ENCODE data around the gene TMEM95.

GRCh38 chr17:7322520-7323194 is 32.3 kb upstream of the TMEM95 start:
- no peak for TF ChIP-seq EZH2 (IDR thresholded peaks at IDR 0.05; ENCODE audit: low read length)
- TF ChIP-seq, protein P1, sequence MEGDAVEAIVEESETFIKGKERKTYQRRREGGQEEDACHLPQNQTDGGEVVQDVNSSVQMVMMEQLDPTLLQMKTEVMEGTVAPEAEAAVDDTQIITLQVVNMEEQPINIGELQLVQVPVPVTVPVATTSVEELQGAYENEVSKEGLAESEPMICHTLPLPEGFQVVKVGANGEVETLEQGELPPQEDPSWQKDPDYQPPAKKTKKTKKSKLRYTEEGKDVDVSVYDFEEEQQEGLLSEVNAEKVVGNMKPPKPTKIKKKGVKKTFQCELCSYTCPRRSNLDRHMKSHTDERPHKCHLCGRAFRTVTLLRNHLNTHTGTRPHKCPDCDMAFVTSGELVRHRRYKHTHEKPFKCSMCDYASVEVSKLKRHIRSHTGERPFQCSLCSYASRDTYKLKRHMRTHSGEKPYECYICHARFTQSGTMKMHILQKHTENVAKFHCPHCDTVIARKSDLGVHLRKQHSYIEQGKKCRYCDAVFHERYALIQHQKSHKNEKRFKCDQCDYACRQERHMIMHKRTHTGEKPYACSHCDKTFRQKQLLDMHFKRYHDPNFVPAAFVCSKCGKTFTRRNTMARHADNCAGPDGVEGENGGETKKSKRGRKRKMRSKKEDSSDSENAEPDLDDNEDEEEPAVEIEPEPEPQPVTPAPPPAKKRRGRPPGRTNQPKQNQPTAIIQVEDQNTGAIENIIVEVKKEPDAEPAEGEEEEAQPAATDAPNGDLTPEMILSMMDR (optimal IDR thresholded peaks at IDR 0.05 in 1 of 3, IDR thresholded peaks at IDR 0.05 in 1 of 3, conservative IDR thresholded peaks at IDR 0.05 in 1 of 3; ENCODE audit: extremely low read depth in 1 of 3, insufficient read depth in 2 of 3, low read length in 3 of 3) = no peak

Measured in keratinocyte (primary cell).